SU-DHL-6 (cell line): Measurements from ENCODE around the gene TRAF6.

Experiments
- EZH2phosphoT487 ChIP-seq: fragments of 200-600 bp; sonication (generic), shearing (Covaris generic); conservative IDR thresholded peaks from 2 replicates; pipeline ENCODE4 v1.6.1; 2018; ENCODE audit warnings: mild to moderate bottlenecking, antibody characterized with exemption, low read length, moderate library complexity, mixed read lengths
- TF ChIP-seq, protein P1 (sequence below): fragments of 200-600 bp; sonication (generic); IDR thresholded peaks from one replicate; pipeline ENCODE4 v1.5.1; 2017; ENCODE audit warnings: antibody characterized with exemption, mild to moderate bottlenecking, low read length, moderate library complexity; ENCODE audit not compliant: insufficient read depth, poor library complexity, severe bottlenecking

DNA sequence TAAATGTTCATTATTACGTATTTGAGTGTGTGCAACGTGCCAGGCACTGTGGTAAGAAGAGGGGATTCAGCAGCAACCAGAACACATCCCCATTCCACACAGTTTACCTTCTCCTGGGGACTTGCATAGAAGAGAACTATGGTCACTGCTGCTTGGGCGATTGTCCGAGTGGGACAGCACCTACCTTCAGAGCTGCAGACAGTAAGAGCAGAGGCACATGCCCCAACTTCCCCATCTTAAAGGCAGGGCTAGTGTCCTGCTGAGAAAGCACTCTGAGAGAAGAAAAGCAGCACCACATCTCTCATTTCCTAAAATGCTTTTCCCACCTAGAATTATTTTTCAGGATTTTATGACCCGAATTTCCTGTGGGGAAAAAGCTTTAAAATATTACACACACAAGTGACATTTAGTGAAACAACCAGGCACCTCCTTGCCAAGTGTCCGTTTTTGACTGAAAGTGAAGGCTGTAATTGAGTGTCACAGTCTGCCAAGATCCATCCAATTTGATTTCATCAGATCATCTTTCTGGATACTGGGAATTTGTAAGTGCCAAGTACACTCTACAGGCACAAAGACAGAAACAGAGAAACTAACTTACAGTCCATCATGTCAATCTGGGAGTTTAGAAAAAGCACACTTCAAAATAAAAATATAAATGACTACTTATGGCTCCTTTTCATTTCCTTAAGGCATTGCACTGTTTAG, 24.6 kb downstream of the TRAF6 start:
- TF ChIP-seq, protein P1, sequence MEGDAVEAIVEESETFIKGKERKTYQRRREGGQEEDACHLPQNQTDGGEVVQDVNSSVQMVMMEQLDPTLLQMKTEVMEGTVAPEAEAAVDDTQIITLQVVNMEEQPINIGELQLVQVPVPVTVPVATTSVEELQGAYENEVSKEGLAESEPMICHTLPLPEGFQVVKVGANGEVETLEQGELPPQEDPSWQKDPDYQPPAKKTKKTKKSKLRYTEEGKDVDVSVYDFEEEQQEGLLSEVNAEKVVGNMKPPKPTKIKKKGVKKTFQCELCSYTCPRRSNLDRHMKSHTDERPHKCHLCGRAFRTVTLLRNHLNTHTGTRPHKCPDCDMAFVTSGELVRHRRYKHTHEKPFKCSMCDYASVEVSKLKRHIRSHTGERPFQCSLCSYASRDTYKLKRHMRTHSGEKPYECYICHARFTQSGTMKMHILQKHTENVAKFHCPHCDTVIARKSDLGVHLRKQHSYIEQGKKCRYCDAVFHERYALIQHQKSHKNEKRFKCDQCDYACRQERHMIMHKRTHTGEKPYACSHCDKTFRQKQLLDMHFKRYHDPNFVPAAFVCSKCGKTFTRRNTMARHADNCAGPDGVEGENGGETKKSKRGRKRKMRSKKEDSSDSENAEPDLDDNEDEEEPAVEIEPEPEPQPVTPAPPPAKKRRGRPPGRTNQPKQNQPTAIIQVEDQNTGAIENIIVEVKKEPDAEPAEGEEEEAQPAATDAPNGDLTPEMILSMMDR = no peak
- TF ChIP-seq EZH2phosphoT487 = no peak
